Tibial nerve (tissue), 4 donors: ENCODE results near the gene STARD10. TPM values are rescaled to one million over a fixed set of nuclear protein-coding genes. Genes with fewer than 3 reads are reported as not detected.
"Not testable (repeated sequence)": the region's sequence is repeated elsewhere in the genome, so short reads cannot be mapped to it uniquely, and the experiment has no call there.

Experiments used
- DNase-seq, 2 donors: peaks; one replicate each; pipeline ENCODE4 v3.0.0-alpha.2; 2019; ENCODE audit warnings: low spot score in 2 of 2
- H3K27ac ChIP-seq, 4 donors: fragments of 200-600 bp; sonication (generic) in 3 of 4; one replicate each; pipeline ENCODE4 v1.5.1; 2017 to 2019; ENCODE audit warnings: mild to moderate bottlenecking in 1 of 4
- H3K27me3 ChIP-seq, 2 donors: fragments of 200-600 bp; sonication (generic) in 1 of 2; one replicate each; pipeline versions ENCODE4 v1.5.1 to v1.6.0; 2017 to 2019
- H3K36me3 ChIP-seq, 3 donors: fragments of 200-600 bp; sonication (generic); one replicate each; pipeline ENCODE4 v1.5.1; 2018 to 2019
- H3K4me1 ChIP-seq, 4 donors: fragments of 200-600 bp; sonication (generic) in 3 of 4; one replicate each; pipeline ENCODE4 v1.5.1; 2017 to 2019
- H3K4me3 ChIP-seq, 4 donors: fragments of 200-600 bp; sonication (generic) in 3 of 4; one replicate each; pipeline ENCODE4 v1.5.1; 2017 to 2019; ENCODE audit warnings: mild to moderate bottlenecking in 1 of 4, moderate library complexity in 1 of 4
- H3K9me3 ChIP-seq, 4 donors: fragments of 200-600 bp; sonication (generic) in 3 of 4; one replicate each; pipeline ENCODE4 v1.5.1; 2017 to 2019
- EP300 ChIP-seq, 2 donors: sonication (generic); formaldehyde crosslinking; IDR thresholded peaks; one replicate each; pipeline ENCODE4 v1.6.1; 2017; ENCODE audit warnings: antibody characterized with exemption in 2 of 2, mild to moderate bottlenecking in 1 of 2
- POLR2A ChIP-seq, 2 donors: fragments of 450-650 bp; IDR thresholded peaks; one replicate each; pipeline ENCODE4 v1.6.1; 2017; ENCODE audit warnings: antibody characterized with exemption in 2 of 2, mild to moderate bottlenecking in 2 of 2, moderate library complexity in 2 of 2
- WGBS, 2 donors: methylation state at CpG; one replicate each; pipeline ENCODE4 v1.1.5; 2018; 5-methylcytosine and 5-hydroxymethylcytosine counted together
- total RNA-seq, 4 donors: library from RNA; depleted of rRNA; stranded (reverse); fragments of >200 nt; gene quantifications; one replicate each; pipeline ENCODE4 v1.1.0, GENCODE V29; 2016
- TF ChIP-seq, protein P1 (sequence below), 5 experiments: fragments of 200-600 bp in 3 of 5; fragments of 450-650 bp in 2 of 5; sonication (generic) in 3 of 5; IDR thresholded peaks; one replicate each; pipeline ENCODE4 v1.5.1; 2016 to 2019; ENCODE audit warnings: antibody characterized with exemption in 5 of 5, mild to moderate bottlenecking in 3 of 5, moderate library complexity in 2 of 5

STARD10 gene
- total RNA-seq, 4 donors from 2014 or later, result 19.4 to 31.5 (median 23.7) TPM

- 75 to 77% methylated on average over 4 of the region's 4 CpGs for WGBS, 2 donors
- H3K36me3 ChIP-seq, result peaks cover 0 to 3% (median 0%) of the 10 kb centered on the region in 3 donors
- no peaks in the 10 kb centered on the region for H3K9me3 ChIP-seq
- DNase-seq, result no peak
- H3K27me3 ChIP-seq, result no peaks in the 10 kb centered on the region
- TF ChIP-seq, protein P1, sequence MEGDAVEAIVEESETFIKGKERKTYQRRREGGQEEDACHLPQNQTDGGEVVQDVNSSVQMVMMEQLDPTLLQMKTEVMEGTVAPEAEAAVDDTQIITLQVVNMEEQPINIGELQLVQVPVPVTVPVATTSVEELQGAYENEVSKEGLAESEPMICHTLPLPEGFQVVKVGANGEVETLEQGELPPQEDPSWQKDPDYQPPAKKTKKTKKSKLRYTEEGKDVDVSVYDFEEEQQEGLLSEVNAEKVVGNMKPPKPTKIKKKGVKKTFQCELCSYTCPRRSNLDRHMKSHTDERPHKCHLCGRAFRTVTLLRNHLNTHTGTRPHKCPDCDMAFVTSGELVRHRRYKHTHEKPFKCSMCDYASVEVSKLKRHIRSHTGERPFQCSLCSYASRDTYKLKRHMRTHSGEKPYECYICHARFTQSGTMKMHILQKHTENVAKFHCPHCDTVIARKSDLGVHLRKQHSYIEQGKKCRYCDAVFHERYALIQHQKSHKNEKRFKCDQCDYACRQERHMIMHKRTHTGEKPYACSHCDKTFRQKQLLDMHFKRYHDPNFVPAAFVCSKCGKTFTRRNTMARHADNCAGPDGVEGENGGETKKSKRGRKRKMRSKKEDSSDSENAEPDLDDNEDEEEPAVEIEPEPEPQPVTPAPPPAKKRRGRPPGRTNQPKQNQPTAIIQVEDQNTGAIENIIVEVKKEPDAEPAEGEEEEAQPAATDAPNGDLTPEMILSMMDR (IDR thresholded peaks at IDR 0.05), result no peak
- TF ChIP-seq POLR2A (IDR thresholded peaks at IDR 0.05) (no peak), EP300 (IDR thresholded peaks at IDR 0.05) (no peak)
- H3K27ac ChIP-seq, result no peak overlapping the region
- no peak overlapping the region for H3K4me3 ChIP-seq
- H3K4me1 ChIP-seq, result peaks cover 0 to 9% (median 5%) of the 10 kb centered on the region in 4 donors
Measured at GRCh38 chr11:72798361-72798760, 4.5 kb upstream of the STARD10 start.

DNA sequence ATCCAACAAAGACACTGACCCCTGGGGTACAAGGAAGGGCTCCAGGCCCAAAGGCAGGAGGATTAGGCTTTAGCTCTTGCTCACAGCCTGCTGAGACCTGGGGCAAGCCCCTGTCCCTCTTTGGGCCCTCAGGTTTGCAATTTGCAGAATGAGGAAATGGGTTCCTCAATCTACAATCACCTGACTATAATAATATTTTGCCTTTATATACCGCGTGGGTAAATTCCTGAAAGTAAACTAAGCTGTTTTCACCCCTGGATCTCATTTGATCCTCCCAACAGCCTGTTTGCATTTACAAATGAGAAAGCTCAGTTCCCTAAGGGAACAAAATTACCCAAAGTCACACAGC is 797 bp downstream of the STARD10 start:
- H3K4me1 ChIP-seq, result peaks cover 0 to 40% (median 14%) of the 10 kb centered on the region in 4 donors
- DNase-seq, result no peak
- no peaks in the 10 kb centered on the region for H3K9me3 ChIP-seq
- no peaks in the 10 kb centered on the region for H3K36me3 ChIP-seq
- peak overlapping the region in 2 of 4 donors; percentile 74 to 82 for H3K4me3 ChIP-seq
- peak overlapping the region; percentile 81 to 99 (median 90) for H3K27ac ChIP-seq
- TF ChIP-seq, protein P1 (IDR thresholded peaks at IDR 0.05), result no peak
- TF ChIP-seq POLR2A (IDR thresholded peaks at IDR 0.05) (no peak), EP300 (IDR thresholded peaks at IDR 0.05) (no peak)
- WGBS, 2 donors, result 51 to 72% methylated on average over 2 of the region's 2 CpGs
- no peaks in the 10 kb centered on the region for H3K27me3 ChIP-seq

GRCh38 chr11:72792437-72793021 is 1.3 kb downstream of the STARD10 start:
- H3K36me3 ChIP-seq, result no peaks in the 10 kb centered on the region
- TF ChIP-seq POLR2A (IDR thresholded peaks at IDR 0.05), result no peak
- TF ChIP-seq EP300 (IDR thresholded peaks at IDR 0.05), result no peak
- TF ChIP-seq, protein P1 (IDR thresholded peaks at IDR 0.05), result no peak
- H3K4me3 ChIP-seq, result no peak overlapping the region
- peak overlapping the region; percentile 81 to 99 (median 90) for H3K27ac ChIP-seq
- peaks cover 0 to 40% (median 15%) of the 10 kb centered on the region in 4 donors for H3K4me1 ChIP-seq
- no peaks in the 10 kb centered on the region for H3K9me3 ChIP-seq
- H3K27me3 ChIP-seq, result no peaks in the 10 kb centered on the region
- no peak for DNase-seq
- 94 to 100% methylated on average over 1 to 3 of the region's 3 CpGs for WGBS, 2 donors

DNA sequence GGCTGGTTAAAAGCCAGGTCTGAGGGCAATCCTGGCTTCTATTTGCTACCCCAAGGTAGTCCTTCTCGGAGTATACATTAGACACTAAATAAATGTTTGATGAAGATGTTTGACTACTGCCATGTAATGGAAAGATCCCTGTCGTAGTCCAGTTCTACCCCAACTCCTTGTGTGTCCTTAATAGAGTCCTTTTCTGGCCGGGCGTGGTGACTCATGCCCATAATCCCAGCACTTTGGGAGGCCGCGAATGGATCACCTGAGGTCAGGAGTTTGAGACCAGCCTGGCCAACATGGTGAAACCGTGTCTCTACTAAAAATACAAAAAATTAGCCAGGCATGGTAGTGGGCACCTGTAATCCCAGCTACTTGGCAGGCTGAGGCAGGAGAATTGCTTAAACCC is 2.6 kb downstream of the STARD10 start:
- H3K27me3 ChIP-seq, H3K4me3 ChIP-seq, H3K9me3 ChIP-seq, DNase-seq, H3K36me3 ChIP-seq, H3K27ac ChIP-seq: not testable (repeated sequence)
- WGBS, 2 donors, result 86 to 88% methylated on average over 7 of the region's 7 CpGs
- peaks cover 0 to 40% (median 17%) of the 10 kb centered on the region in 4 donors for H3K4me1 ChIP-seq

DNA sequence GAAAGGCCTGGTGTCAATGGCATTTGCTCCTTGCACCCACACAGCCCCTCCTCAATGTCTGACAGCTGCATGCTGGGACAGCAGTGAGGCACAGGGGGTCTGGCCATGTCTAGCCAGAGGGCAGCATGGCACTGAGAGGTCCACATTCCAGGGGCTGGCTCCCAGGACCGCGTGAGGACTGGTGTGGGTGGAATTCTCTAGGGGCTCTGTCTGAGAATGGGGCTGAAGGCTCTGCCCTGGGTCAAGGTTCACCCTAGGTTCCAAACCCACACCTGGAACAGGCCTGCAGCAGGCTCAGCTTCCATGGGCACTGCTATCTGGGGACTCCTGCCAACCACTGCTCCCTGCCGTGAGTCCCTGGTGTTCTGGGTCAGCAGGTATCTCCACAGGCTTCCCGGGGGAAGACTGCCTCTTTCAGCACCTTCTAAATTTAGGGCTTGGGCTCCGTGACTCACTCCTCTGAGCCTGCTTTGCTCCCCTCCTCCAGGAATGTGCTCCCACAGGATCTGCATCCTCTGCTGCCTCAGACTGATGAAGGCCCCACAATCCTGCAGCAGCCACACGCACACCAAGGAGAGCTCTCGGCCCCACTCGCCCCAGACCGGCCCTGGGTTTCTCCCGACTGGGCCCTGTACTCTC is 4.2 kb downstream of the STARD10 start:
- H3K27ac ChIP-seq, result peak overlapping the region in 1 of 4 donors; percentile 41
- no peaks in the 10 kb centered on the region for H3K9me3 ChIP-seq
- H3K4me1 ChIP-seq, result peaks cover 0 to 38% (median 17%) of the 10 kb centered on the region in 4 donors
- DNase-seq, result no peak
- TF ChIP-seq POLR2A (IDR thresholded peaks at IDR 0.05) (no peak), EP300 (IDR thresholded peaks at IDR 0.05) (no peak)
- TF ChIP-seq, protein P1 (IDR thresholded peaks at IDR 0.05), result no peak
- WGBS, 2 donors, result 53 to 58% methylated on average over 8 to 10 of the region's 10 CpGs
- no peaks in the 10 kb centered on the region for H3K36me3 ChIP-seq
- no peak overlapping the region for H3K4me3 ChIP-seq
- H3K27me3 ChIP-seq, result no peaks in the 10 kb centered on the region
